Thyroid gland (tissue), 4 donors: ENCODE data around the gene DLGAP1. TPM values are rescaled to one million over a fixed set of nuclear protein-coding genes. Genes with fewer than 3 reads are reported as not detected.

ENCODE experiments used
- DNase-seq, 2 donors: peaks; one replicate each; pipeline ENCODE4 v3.0.0-alpha.2; 2019
- H3K27ac ChIP-seq, 3 donors: fragments of 200-600 bp; sonication (generic); 1 replicate in 2 of 3; 2 replicates in 1 of 3; pipeline ENCODE4 v1.5.1; 2016 to 2019; ENCODE audit warnings: mild to moderate bottlenecking in 1 of 3, moderate library complexity in 1 of 3
- H3K27me3 ChIP-seq: fragments of 200-600 bp; sonication (generic); one replicate; pipeline ENCODE4 v1.5.1; 2019
- H3K36me3 ChIP-seq, 2 donors: fragments of 200-600 bp; sonication (generic); one replicate each; pipeline ENCODE4 v1.5.1; 2016 to 2019
- H3K4me1 ChIP-seq, 2 donors: fragments of 200-600 bp; sonication (generic); one replicate each; pipeline ENCODE4 v1.5.1; 2017 to 2019
- H3K4me3 ChIP-seq, 3 donors: fragments of 200-600 bp; sonication (generic); replicated peaks in 1 of 3; 1 replicate in 2 of 3; 2 replicates in 1 of 3; pipeline ENCODE4 v1.5.1; 2016; ENCODE audit warnings: mild to moderate bottlenecking in 1 of 3
- H3K9me3 ChIP-seq: fragments of 200-600 bp; sonication (generic); one replicate; pipeline ENCODE4 v1.5.1; 2017
- CTCF ChIP-seq, 6 experiments: fragments of 200-600 bp in 3 of 6; fragments of 450-650 bp in 3 of 6; sonication (generic) in 3 of 6; IDR thresholded peaks; one replicate each; pipeline ENCODE4 v1.5.1; 2016 to 2019; ENCODE audit warnings: antibody characterized with exemption in 6 of 6, mild to moderate bottlenecking in 2 of 6, inconsistent platforms in 1 of 6, moderate library complexity in 1 of 6
- POLR2A ChIP-seq, 2 donors: fragments of 450-650 bp; IDR thresholded peaks; one replicate each; pipeline ENCODE4 v1.6.1; 2017; ENCODE audit warnings: antibody characterized with exemption in 2 of 2, mild to moderate bottlenecking in 2 of 2, moderate library complexity in 1 of 2
- WGBS, 2 donors: methylation state at CpG; one replicate each; pipeline ENCODE4 v1.1.5; 2017; 5-methylcytosine and 5-hydroxymethylcytosine counted together
- intact Hi-C: fragments of 100-400 bp; cut with DNase I; formaldehyde crosslinking; loops from one replicate; pipeline ENCODE4 v1.15.1; 2023
- total RNA-seq, 4 donors: library from RNA; depleted of rRNA; stranded (reverse); fragments of >200 nt; gene quantifications; one replicate each; pipeline ENCODE4 v1.2.3, GENCODE V29; 2016

Gene DLGAP1
- total RNA-seq, 4 donors from 2014 or later = 0.25 to 2.7 (median 0.77) TPM

DNA sequence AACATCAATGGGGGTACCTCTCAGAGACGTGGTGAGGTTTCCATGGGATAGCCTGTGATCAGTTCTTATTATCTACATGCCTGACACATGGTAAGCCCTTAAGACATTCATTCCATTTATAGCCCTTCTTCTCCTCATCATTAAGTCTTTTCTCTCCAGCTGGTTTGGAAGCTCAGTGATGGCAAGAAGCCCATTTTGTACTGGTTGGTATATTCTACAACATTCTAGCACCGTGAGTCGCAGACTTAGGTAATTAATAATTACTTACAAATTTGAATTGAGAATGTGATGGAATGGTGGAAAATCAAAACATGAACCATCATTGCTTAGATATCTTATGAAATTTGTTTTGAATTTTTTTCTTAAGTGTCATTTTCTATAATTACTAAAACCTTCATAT lies 472.6 kb downstream of the DLGAP1 start:
- WGBS, 2 donors = 93 to 94% methylated on average over 3 of the region's 3 CpGs
- TF ChIP-seq POLR2A (IDR thresholded peaks at IDR 0.05) (no peak), CTCF (IDR thresholded peaks at IDR 0.05) (no peak)
- DNase-seq = no peak
- intact Hi-C loops = no loop called here
- Histone ChIP-seq H3K36me3 (no peaks in the 10 kb centered on the region), H3K9me3 (no peaks in the 10 kb centered on the region), H3K27ac (no peak overlapping the region), H3K4me1 (no peaks in the 10 kb centered on the region), H3K4me3 (no peak overlapping the region), H3K27me3 (no peaks in the 10 kb centered on the region)

- Histone ChIP-seq H3K27ac (no peak overlapping the region), H3K4me3 (no peak overlapping the region), H3K9me3 (no peaks in the 10 kb centered on the region), H3K4me1 (no peaks in the 10 kb centered on the region), H3K27me3 (no peaks in the 10 kb centered on the region), H3K36me3 (no peaks in the 10 kb centered on the region)
- no peak for DNase-seq
- WGBS, 2 donors = 93 to 99% methylated on average over 4 of the region's 4 CpGs
- TF ChIP-seq POLR2A (IDR thresholded peaks at IDR 0.05) (no peak), CTCF (IDR thresholded peaks at IDR 0.05) (no peak)
- intact Hi-C loops = no loop called here
These were observed 476.1 kb downstream of the DLGAP1 start for GRCh38 chr18:3979024-3979423.

DNA sequence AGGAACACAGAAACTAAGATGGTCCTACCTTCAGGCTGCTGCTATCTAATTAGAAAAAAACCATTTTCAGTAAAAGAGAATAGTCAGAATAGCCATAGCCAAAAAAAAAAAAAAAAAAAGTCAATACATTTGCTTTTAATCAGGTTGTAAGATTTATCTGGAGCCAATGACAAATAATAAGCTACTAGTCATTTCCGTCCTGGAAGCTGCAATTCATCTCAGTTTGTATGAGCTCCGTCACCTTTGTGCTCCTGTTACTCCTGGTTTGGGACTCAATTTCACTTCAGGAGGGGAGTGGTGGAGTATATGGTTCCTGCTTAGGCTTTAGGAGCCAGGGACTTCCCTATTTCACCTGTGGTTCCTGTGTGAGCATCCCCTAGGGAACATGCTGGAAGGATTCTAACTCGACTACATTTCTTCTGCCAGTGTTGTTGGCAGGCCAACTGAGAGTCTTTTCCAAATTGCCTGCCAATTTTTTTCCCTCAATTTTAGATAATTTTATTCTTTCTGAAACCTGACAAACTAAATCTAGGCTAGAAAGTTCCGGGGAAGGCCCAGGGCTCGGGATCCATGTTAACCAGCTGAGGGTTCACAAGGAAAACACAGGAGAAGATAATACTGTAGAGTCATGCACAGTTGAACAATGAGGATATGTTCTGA lies 481.8 kb downstream of the DLGAP1 start:
- TF ChIP-seq POLR2A (IDR thresholded peaks at IDR 0.05) (no peak), CTCF (IDR thresholded peaks at IDR 0.05) (no peak)
- intact Hi-C loops = no loop called here
- H3K27ac ChIP-seq = no peak overlapping the region
- no peaks in the 10 kb centered on the region for H3K27me3 ChIP-seq
- no peak overlapping the region for H3K4me3 ChIP-seq
- no peaks in the 10 kb centered on the region for H3K4me1 ChIP-seq
- 60 to 72% methylated on average over 5 of the region's 5 CpGs for WGBS, 2 donors
- H3K9me3 ChIP-seq = no peaks in the 10 kb centered on the region
- no peaks in the 10 kb centered on the region for H3K36me3 ChIP-seq
- no peak for DNase-seq

DNA sequence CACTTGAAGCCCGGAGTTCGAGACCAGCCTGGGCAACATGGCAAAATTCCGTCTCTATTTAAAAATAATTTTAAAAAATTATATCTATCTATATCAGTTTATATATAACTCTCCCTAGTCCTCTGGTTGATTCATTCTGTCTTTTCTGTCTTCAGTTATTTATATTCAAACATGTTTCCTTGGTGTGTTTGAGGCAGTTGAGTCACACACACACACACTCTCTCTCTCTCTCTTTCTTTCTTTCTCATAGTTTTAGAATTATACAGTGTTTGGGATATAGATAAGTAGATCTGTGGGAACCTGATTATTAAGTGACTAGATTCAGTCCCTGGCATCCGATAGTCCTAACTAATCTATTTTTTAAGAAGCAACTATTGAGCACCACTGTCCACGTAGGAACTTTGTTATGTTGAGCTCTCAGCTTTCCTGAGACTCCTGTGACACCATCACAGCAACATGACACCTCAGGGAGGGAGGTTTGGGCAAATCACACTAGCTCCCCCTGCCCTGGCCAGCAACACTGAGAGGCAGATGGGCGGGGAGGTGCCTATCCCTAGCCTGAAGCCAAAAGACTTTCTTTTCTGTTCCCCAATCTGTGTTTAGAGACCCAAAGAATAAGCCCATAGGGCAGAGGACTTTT lies 482.7 kb downstream of the DLGAP1 start:
- DNase-seq = no peak
- Histone ChIP-seq H3K9me3 (no peaks in the 10 kb centered on the region), H3K36me3 (no peaks in the 10 kb centered on the region), H3K4me1 (no peaks in the 10 kb centered on the region), H3K4me3 (no peak overlapping the region), H3K27me3 (no peaks in the 10 kb centered on the region), H3K27ac (no peak overlapping the region)
- WGBS, 2 donors = 88 to 90% methylated on average over 6 of the region's 6 CpGs
- TF ChIP-seq CTCF (IDR thresholded peaks at IDR 0.05) = no peak
- TF ChIP-seq POLR2A (IDR thresholded peaks at IDR 0.05) = no peak
- intact Hi-C loops = no loop called here

- H3K4me1 ChIP-seq = no peaks in the 10 kb centered on the region
- no peaks in the 10 kb centered on the region for H3K9me3 ChIP-seq
- H3K4me3 ChIP-seq = no peak overlapping the region
- intact Hi-C loops = no loop called here
- H3K36me3 ChIP-seq = no peaks in the 10 kb centered on the region
- no peak for DNase-seq
- H3K27me3 ChIP-seq = no peaks in the 10 kb centered on the region
- H3K27ac ChIP-seq = no peak overlapping the region
- TF ChIP-seq CTCF (IDR thresholded peaks at IDR 0.05) (no peak), POLR2A (IDR thresholded peaks at IDR 0.05) (no peak)
- WGBS, 2 donors = 72 to 86% methylated on average over 2 of the region's 2 CpGs
These were observed 484.2 kb downstream of the DLGAP1 start for GRCh38 chr18:3970929-3971328.
